NCI-H2171 treated with DMSO at 0.1 percent for 48 hours (cell line): ENCODE results near the gene STX1B.

ENCODE experiments used
- DNase-seq: peaks from one replicate; lab custom pipeline; 2025; lab: John Stamatoyannopoulos, UW

Gene STX1B

DNA sequence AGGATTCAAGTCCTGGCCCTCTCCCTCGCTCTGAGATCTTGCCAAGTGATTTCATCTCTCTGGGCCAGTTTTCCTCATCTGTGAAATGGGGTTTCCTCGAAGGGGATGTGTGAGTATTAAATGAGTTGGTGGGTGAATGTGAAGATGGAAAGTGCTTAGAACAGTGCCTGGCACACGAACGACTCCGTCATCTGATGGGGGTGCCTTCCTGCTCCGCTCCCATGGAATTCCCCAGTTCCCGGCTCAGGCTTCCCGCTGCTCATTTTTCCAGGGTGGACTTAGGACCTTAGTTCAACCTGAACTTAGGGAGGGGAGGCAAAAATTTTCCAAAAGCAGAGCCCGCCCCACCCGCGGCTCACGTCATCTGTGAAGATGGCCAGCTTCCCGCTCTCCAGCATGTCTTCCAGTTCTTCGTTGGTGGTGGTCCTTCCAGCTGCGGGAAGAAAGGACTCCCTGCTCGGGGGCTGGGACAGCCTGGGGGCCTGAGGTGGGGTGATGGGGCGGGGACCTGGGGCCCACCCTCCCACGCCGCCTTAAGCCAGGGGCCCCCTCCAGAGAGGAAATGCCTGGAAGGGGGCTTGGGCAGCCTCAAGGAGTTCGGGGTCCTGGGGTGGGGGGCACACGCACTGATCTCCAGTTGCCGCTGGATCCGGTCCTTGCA is 14.0 kb downstream of the STX1B start:
- DNase-seq, result no peak

DNA sequence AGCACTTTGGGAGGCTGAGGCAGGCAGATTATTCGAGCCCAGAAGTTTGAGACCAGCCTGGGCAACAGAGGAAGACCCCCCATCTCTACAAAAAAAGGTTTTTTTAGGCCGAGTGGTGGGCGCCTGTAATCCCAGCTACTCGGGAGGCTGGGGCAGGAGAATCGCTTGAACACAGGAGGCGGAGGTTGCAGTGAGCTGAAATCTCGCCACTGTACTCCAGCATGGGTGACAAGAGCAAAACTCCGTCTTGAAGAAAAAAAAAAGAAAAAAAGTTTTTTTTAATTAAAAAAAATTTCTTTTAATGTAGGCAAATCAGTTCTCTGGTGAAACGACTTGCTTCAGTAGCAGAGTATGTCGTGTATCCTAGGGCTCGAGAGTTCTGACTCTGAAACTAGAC is 14.5 kb downstream of the STX1B start:
- DNase-seq, result no peak

DNA sequence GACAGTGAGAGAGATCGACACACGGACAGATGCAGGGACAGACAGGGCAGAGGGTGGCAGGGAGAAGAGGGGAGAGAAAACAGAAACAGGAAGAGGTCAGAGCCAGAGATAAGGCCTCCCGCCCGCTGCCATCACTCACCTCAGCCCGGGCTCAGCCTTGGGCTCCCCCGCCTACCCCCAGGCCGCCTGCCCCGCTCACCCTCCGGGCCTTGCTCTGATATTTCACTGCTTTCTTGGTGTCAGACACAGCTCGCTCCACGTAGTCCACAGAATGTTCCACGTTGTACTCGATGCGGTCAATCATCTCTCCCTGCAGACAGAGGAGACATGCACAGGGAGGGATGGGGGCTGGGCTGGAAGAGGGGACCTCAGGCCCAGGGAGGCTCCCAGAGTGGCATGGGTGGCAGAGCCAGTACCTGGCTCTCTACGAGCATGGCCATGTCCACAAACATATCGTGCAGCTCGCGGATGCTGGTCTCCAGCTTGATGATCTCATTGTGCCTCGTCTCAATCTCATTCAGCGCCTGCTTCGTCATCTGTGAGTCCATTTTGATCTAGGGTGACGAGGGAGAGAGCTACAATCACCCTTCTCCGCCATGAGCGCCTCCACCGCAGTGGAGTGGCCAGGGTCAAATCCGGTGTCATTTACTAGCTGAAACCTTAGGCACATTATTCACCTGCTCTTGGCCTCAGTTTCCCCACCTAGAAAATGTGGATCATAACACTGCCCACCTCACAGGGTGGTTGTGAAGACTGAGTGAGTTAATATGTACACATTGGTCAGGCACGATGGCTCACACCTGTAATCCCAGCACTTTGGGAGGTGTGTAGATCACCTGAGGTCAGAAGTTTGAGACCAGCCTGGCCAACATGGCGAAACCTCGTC is 17.3 kb downstream of the STX1B start:
- no peak for DNase-seq

DNA sequence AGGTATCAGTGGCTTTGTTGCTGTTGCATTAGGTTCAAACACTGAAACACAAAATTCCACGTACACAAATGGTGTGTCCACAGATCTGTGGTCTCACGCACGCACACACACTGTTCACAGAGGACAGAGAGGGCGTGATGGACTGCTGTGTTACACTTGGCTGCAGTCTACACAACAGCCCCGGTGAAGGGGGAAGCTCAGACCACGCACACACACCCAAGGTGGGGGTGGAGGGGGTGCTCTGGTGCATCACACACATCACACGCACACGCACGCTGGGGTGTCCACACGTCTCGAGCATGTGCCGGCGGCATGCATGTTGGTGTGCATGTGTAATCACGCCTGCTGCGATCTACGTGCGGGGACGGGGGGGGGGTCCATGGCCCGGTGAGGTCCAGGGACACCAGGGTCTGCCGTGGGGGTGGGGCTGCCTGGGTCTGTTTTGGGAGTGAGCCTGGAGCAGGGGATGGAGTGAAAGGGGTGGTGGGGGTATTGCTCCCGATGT is 18.1 kb downstream of the STX1B start:
- no peak for DNase-seq

DNA sequence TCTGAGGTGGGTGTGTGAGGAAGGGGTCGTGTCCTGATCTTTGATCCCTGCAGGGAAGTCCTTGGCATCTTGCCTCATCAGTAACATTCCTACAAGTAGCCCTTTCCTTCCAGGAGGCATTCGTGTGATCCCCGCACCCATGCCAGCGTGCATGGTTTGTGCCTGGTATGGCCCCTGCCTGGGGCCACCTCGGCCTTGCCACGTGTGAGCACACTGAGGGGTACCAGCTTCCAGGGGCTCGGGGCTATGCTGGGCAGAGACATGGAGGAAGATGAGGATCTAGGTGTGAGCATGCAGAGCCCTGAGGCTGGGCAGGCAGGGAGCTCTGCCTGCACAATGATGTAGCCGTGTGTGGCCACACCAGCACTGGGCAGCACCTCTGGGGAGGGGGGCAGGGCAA is 19.4 kb downstream of the STX1B start:
- DNase-seq, result no peak

DNA sequence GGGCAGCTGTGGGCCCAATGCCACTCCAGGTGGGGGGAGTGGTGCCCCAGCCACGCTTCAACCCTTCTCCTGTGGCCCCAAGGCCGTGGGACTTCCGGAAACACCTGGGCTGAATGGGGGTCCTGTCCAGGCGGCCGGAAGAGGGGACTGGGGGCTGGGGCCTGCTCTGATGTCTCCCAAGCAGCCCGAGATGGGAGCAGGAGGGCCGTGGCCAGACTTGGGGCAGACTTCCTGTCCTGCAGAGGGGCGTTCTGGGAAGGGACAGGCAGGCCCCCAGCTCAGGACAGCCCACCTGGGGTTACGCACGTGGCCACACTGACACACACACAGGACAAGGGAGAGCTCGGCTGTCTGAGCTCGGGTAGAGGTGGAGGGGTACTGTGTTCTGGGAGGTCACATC is 20.3 kb downstream of the STX1B start:
- DNase-seq, result no peak

DNA sequence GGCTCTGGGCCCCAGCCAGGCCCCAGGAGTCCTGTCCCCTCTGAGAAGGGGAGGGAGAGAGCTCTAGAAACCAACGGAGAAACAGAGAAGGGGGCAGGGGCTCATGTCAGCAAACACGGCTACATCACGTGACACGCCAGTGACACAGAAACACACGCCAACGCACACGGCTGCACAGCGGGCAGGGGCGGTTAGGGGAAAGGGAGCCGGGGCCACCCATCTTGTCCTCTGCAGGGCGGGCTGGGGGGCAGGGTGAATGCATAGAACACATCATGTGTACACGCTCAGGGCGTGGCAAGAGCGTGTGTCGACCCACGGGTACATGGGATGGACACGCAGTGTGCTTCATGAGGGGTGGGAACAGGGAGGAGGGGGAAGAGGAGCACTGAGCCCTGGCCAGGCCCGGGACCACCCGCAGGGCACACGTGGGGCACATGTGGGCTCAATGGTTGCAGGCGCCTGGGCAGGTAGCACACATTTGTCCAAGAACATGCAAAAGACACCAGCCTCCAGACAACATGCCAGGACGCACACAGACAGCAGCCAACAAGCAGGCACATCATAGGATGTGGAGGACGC is 20.9 kb downstream of the STX1B start:
- DNase-seq, result no peak

DNA sequence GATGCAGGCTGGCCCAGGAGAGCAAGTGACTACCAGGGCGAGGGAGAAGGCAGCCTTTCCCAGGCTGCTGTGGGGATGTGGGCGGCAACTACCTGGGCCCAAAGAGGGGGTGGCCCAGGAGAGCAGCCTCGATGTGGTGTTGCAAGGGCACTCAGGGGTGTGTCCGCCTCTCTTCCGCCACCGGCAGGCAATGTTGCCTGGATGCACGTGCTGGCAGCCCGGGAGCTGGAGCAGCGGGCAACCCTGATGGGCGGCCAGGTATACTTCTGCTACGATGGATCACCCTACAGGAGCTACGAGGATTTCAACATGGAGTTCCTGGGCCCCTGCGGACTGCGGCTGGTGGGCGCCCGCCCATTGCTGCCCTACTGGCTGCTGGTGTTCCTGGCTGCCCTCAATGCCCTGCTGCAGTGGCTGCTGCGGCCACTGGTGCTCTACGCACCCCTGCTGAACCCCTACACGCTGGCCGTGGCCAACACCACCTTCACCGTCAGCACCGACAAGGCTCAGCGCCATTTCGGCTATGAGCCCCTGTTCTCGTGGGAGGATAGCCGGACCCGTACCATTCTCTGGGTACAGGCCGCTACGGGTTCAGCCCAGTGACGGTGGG is 22.8 kb downstream of the STX1B start:
- no peak for DNase-seq

DNA sequence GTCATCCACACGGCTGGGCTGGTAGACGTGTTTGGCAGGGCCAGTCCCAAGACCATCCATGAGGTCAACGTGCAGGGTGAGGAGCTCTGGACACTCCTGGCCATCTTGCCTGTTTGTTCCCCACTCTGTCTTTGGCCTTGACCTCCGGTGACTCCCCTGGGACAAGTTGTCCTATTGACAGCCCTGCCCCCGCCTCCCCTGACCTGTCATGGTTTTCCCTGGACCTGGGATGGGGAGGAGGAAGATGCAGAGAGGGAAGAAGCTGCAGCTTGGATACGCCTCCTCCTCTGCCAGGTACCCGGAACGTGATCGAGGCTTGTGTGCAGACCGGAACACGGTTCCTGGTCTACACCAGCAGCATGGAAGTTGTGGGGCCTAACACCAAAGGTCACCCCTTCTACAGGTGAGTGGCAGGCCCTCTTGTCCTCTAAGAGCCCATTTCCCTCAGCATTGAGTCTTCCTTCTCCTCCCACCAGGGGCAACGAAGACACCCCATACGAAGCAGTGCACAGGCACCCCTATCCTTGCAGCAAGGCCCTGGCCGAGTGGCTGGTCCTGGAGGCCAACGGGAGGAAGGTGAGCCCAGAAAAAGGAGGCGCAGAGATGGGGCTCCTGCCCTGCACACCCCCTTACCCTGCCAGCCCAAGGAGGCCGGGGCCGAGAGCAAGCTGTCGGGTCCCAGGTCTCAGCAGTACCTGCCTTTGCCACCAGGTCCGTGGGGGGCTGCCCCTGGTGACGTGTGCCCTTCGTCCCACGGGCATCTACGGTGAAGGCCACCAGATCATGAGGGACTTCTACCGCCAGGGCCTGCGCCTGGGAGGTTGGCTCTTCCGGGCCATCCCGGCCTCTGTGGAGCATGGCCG is 24.1 kb downstream of the STX1B start:
- DNase-seq, result no peak

DNA sequence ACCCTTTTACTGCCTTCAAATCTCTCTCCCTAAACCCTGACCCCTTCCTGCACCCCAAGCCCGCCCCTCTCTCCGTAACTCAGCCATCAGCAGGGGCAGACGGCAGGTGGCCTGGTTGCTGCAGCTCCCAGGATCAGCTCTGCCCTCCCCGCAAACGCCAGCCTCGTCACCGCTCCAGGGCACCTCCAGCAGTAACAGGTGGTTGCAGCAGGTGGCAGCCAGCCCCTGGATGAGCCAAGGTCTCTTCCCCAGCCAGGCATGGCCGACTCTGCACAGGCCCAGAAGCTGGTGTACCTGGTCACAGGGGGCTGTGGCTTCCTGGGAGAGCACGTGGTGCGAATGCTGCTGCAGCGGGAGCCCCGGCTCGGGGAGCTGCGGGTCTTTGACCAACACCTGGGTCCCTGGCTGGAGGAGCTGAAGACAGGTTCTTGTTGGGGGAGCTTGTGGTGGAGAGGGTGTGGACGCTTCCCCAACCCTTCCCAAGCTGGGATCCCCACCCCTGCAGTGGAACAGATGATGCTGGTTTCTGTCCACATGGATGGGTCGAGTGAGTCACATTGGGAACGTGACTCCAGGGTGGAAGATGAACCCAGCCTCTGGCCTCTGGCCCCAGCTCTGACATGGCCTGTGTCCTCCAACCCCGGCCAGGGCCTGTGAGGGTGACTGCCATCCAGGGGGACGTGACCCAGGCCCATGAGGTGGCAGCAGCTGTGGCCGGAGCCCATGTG is 24.9 kb downstream of the STX1B start:
- DNase-seq, result peak; percentile 88

DNA sequence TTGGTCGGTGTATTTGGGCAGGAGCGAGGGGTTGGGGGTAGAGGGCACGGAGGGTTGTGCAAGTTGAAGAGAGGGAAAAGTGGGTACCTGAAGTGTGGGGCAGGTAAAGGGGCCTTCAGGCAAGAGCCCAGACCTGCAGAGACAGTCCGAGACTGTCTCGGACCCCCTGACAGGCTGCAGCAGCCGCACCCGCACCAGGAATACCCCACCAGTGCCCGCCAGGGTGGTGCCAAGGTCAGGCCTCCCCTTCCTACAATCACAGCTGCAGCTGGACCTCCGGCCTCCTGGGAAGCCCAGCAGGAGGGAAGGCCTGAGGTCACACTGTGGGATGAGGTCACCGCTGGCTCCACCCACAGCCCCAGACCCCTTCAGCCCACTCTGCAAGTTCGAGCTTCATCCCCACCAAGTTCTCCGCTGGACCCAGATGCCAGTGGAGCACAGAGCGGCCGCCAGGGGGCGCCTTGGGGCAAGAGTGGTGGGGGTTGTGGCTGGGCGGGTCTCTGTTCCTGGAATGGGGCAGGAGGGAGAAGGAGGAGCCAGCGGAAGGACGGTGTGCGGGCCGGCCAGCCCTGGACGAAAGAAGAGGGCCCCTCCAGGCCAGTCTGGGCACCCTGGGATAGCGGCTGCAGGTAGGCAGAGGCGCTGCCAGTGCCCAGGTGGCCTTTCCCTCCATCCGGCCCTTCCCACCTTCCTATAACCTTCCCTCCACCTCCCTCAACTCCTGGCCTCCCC is 25.6 kb downstream of the STX1B start, which contains the start of gene HSD3B7:
HSD3B7 (plus strand) TSS at position 539 of the 732 bp plus-strand sequence. CDS start 452 bp downstream, outside the sequence.
- DNase-seq, result peak; percentile 65

DNA sequence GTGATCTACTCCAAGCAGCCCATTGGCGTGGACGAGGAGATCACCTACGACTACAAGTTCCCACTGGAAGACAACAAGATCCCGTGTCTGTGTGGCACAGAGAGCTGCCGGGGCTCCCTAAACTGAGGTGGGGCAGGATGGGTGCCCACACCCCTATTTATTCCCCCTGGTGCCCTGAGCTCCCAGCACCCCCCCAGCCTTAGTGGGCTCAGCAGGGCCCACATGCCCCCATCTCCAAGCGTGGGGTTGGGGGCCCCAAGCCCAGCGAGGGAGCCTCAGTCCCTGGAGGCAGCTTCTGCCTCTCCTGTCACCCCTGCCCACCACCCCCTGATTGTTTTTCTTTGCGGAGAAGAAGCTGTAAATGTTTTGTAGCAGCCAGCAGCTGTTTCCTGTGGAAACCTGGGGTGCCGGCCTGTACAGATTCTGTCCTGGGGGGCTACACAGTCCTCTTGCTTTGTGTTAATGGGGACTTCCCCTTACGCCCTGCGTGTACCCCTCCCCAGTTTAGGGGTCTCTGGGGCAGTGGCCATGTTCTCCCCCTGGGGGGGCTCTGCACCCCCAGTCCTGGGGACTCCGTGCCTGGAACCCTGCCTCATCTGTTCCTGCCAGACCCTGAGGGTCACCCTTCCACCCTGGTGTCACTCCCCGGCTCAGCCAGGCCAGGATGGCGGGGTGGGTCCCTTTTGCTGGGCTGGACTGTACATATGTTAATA is 26.4 kb downstream of the STX1B start:
- DNase-seq, result no peak

DNA sequence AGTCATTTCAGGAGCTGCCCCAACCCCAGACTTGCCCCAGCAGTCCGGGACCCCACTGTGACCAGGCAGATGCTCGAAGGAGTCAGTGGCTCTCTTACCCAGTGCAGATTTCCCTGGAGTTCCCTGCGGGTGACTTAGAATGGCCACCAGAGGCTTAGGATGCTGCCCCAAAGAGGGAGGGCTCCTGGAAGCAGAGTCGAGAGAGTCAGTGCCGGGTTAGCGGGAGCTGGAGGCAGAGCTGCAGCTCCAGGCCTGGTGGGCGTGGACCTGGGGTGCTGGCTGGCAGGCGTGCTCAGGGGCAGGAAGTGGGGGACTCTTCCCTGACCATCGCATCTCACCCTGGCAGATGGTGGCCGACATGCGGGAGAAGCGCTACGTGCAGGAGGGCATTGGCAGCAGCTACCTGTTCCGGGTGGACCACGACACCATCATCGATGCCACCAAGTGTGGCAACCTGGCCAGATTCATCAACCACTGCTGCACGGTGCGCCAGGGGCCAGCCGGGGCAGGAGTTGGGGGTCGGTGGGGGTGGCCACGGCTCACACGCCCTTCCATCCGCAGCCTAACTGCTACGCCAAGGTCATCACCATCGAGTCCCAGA is 27.0 kb downstream of the STX1B start:
- DNase-seq, result no peak

DNA sequence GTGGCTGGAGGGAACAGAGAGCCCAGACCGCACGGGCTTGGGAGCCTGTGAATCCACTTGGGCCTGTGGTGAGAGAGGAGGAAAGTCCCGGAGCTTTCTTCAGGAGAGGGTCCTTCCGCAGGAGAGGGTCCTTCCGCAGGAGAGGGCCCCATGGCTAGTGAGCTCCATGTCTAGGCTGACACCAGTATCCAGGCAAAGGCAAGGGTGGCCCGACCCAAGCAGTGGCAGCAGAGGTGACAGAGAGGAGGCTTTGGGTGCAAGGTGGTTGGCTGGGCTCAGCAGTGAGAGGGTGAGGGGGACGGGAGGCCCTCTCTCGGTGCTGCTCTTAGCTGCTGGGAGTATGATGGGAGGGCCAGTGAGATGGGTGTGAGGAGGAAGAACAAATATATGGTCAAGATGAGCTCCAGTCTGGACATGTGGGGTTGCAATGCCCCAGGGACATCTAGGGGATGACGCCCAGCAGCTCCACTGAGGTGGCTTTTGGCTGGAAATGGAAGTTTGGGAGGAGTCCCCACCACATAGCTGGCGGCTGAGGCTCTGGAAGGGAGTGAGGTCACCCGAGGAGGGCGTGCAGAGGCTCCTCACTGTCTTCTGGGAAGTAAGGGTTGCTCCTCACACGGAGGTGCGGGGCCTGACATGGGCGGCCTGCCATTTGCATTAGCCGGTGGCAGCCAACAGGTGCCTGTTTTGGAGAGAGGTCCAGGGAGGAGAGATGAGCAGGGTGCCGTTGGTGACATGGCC is 27.7 kb downstream of the STX1B start:
- DNase-seq, result no peak

DNA sequence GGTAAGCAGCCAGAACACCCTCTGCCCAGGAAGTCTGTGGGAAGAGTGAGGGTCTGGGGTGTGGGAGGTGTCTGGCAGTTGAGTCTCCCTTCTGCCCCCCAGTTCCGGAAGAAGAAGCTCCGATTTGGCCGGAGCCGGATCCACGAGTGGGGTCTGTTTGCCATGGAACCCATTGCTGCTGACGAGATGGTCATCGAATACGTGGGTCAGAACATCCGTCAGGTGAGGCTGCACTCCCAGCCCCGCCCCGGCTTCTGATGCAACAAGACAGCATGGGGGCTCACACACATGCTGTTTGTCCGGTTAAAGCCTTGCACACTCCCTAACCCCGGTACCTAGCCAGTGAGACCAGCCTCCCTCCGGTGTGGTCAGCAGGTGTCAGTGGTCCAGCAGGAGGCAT is 29.5 kb downstream of the STX1B start:
- no peak for DNase-seq

DNA sequence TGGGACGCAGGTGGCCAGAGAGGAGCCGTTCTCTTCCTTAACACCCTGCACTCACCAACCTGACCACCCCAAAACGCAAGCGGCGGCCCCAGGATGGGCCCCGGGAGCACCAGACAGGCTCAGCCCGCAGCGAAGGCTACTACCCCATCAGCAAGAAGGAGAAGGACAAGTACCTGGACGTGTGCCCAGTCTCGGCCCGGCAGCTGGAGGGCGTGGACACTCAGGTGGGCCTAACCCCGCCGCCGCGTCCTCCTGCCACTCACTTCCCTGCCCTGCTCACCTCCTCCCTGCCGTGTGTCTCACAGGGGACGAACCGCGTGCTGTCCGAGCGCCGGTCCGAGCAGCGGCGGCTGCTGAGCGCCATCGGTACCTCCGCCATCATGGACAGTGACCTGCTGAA is 30.0 kb downstream of the STX1B start:
- no peak for DNase-seq

DNA sequence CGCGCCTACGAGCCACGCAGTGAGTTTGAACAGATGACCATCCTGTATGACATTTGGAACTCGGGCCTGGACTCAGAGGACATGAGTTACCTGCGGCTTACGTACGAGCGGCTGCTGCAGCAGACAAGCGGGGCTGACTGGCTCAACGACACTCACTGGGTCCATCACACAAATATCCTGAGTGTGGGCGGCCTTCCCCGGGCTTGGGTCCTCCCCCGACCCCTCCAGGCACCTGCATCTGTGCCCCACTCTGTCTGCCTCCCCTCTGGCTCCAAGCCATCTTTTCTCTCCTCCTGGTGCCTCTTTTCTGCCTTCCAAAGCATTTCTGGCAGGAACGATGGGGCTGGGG is 30.4 kb downstream of the STX1B start:
- no peak for DNase-seq
